ENCODE results near the gene PLEKHG1.

PLEKHG1 gene

DNA sequence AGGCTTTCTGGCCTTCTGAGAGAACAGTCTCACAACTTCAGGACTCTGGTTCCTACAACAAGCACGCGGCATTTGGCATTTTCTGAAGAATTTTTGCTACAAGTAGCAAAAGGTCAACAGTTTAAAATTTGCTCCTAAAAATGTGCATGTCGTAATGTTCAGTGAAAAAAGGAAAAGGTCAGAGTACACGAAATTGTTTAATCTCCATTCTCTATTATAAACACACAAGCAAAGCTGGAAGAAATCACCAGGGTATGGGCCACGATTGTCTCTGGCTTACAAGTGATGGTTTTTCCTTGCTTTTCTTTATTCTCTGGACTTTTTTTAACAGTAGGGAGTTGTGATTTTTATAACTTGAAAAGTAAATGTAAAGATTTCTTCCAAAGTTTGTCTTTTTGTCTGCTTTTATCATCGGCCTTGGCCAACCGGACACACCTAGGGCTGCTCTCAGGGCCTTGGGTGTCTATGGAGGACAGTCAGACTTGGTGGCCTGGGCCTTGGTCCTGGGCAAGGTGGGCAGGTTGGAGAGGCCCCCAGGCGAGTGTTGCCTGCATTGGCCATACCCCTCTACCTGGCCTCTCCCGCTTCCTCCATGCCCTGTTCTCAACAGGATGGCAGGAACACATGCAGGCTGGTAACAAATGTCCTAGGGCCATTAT is 32.4 kb downstream of the PLEKHG1 start:
- DNase-seq (ENCODE audit: low spot score in 2 of 2) = no peak
- Histone ChIP-seq H3K4me1 (peaks cover 22% of the 10 kb centered on the region), H3K4me3 (no peak overlapping the region), H3K9me3 (no peaks in the 10 kb centered on the region), H3K27me3 (ENCODE audit: low read depth) (no peaks in the 10 kb centered on the region), H3K36me3 (replicated peaks) (no peaks in the 10 kb centered on the region)
- in situ Hi-C loops (cut with MboI; ENCODE audit: low sequenced_read_pairs) = no loop called here

DNA sequence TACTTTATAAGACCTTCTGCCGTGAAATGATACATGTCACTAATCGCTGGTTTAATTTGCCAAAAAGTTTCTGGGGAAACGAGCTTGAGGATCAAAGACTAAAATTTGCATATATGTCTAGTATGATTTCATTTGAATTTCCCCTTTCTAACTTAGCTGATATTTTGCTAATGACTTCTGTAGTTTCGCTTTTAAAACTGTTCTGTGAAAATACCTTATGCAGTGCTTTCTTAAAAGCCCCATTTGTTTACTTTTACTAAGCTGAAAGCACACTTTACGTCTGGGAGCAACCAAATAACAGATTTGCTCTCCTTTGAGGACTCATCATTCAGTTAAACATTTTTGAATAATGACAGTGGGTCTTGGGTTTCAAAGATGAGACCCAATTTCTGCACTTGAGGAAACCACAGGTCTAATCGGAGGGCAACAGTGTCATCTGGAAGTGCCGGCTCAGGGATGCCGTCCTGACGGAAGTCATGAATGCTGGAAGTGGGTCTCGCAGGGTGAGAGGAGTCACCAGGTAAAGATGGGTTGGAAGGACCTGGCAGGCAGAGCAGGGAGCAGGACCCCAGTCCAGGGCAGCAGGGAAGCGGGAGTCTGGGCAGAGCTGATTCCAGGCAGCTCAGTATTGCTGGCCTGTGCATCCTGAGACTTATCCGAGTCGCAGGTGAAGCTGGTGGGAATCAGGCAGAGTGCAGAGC is 33.2 kb downstream of the PLEKHG1 start:
- DNase-seq (ENCODE audit: low spot score in 2 of 2) = no peak
- H3K4me1 ChIP-seq = peaks cover 30% of the 10 kb centered on the region
- H3K4me3 ChIP-seq = no peak overlapping the region
- H3K9me3 ChIP-seq = no peaks in the 10 kb centered on the region
- no peaks in the 10 kb centered on the region for H3K36me3 ChIP-seq (replicated peaks)
- no peaks in the 10 kb centered on the region for H3K27me3 ChIP-seq (ENCODE audit: low read depth)
- in situ Hi-C loops (cut with MboI; ENCODE audit: low sequenced_read_pairs) = no loop called here

DNA sequence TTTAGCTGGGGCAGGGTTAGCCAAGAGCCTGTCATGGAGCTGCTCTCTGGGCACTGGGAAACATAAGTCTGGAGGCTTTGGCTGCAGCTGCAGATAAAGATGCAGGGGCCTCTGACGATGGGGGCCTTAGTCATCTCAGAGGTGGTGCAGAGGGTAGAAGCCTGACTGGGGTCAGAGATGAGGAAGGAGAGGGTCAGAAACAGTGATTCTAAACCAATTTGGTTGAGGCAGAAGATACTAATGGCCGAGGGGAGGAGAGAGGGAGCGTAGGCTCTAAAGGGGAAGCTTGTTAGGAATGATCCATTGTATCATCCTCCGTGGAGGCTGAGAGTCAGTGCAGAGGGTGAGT is 33.8 kb downstream of the PLEKHG1 start:
- Histone ChIP-seq H3K4me1 (peaks cover 34% of the 10 kb centered on the region), H3K27me3 (ENCODE audit: low read depth) (no peaks in the 10 kb centered on the region), H3K4me3 (no peak overlapping the region), H3K9me3 (no peaks in the 10 kb centered on the region), H3K36me3 (replicated peaks) (no peaks in the 10 kb centered on the region)
- DNase-seq (ENCODE audit: low spot score in 2 of 2) = no peak
- in situ Hi-C loops (cut with MboI; ENCODE audit: low sequenced_read_pairs) = no loop called here

DNA sequence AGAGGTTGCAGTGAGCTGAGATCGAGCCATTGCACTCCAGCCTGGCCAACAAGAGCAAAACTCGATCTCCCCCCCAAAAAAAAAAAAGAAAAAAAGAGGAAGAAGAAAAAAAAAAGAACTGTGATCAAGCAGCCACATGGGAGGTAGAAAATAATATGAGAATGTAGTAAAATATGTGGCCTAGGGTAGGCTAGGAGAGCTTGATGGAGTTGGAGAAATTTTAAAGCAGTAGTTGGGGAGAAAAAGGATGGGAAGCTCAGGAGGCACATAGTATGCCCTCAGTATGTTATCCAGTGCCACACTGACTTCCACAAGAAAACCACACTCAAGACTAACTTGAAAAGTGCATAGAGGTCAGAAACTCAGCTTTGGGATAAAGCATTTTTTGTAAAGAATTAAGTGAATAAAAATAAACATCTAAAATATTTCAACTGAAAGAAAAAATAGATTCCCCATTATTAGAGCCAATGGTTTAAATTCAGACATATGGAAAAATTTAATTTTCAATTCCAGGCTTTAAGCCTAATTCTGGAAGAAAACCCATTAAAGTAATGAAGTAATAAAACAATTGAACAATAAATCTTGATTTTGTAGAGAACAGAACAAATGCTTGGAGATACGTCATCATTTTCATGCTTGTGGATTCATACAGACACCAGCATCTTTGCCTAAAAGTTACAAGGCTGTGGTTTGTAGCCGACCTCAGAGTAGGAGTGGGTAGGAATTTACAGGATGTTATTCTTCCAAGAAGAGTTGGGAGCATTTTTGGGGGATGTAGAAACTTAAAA is 34.7 kb downstream of the PLEKHG1 start:
- in situ Hi-C loops (cut with MboI; ENCODE audit: low sequenced_read_pairs) = no loop called here
- Histone ChIP-seq H3K4me3 (no peak overlapping the region), H3K27me3 (ENCODE audit: low read depth) (no peaks in the 10 kb centered on the region), H3K9me3 (no peaks in the 10 kb centered on the region), H3K4me1 (peaks cover 40% of the 10 kb centered on the region), H3K36me3 (replicated peaks) (no peaks in the 10 kb centered on the region)
- no peak for DNase-seq (ENCODE audit: low spot score in 2 of 2)

DNA sequence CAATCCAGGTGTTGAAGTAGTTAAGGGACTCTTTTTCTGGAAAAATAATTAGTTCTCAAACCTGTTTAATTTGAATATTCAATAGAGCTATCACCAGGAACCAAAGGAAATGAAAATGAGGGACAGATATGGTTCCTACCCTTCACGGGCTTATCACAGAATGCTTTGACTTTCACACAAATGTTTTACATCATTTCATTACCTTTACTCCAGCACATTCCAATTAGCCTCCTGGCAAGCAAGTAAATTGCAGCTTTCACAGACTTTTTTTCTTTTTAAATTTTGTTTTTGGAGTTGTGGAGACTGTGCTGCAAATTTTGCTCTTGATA is 35.2 kb downstream of the PLEKHG1 start:
- DNase-seq (ENCODE audit: low spot score in 2 of 2) = no peak
- Histone ChIP-seq H3K27me3 (ENCODE audit: low read depth) (no peaks in the 10 kb centered on the region), H3K9me3 (no peaks in the 10 kb centered on the region), H3K36me3 (replicated peaks) (no peaks in the 10 kb centered on the region), H3K4me3 (no peak overlapping the region), H3K4me1 (peaks cover 40% of the 10 kb centered on the region)
- in situ Hi-C loops (cut with MboI; ENCODE audit: low sequenced_read_pairs) = no loop called here

DNA sequence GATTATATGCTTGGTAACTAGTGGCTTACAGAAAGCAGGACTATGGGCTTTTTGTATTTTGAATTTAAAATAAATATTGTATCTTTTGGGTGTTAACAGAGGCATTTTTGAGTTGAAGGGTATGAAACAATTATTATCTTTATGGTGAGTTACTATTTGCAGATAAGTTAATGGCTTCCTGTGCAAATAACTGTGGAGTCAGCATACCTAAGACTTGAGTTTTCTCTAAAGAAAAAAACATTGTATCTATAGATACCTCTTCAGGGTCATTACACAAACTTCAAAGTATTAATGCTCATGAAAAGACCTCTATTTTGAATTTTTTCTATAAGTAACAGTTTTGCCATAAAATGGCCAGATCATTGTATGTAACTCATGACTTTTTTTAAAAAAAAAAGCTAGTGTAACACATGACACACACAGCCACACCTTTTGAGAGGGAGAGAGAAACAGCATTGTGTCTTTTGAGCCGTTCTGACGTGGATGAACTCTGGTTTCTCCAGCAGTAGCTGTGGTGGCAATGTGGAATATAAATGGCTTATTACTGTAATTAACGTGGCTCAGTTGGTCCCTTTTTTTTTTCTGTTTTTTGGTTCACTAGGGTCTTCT is 36.3 kb downstream of the PLEKHG1 start:
- no peak for DNase-seq (ENCODE audit: low spot score in 2 of 2)
- no peaks in the 10 kb centered on the region for H3K27me3 ChIP-seq (ENCODE audit: low read depth)
- no peak overlapping the region for H3K4me3 ChIP-seq
- in situ Hi-C loops (cut with MboI; ENCODE audit: low sequenced_read_pairs) = no loop called here
- no peaks in the 10 kb centered on the region for H3K9me3 ChIP-seq
- peaks cover 43% of the 10 kb centered on the region for H3K4me1 ChIP-seq
- H3K36me3 ChIP-seq (replicated peaks) = no peaks in the 10 kb centered on the region

DNA sequence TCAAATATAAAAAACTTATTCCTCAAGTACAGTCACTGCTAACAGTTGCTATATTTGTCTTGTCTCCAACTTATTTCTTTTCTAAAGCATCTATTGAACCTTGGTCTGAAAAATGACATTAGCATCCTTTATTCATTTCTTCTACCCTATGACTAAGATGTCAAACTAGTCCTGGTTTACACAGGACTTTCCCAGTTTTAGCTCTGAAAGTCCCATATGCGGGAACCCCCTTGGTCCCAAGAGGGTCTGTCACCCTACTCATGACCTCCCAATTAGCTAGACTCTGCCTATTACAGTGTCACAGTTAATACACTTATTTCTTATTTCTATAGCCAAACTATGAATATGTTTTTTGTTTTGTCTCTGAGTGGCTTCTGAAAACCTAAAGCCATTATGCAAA is 37.1 kb downstream of the PLEKHG1 start:
- H3K4me3 ChIP-seq = no peak overlapping the region
- DNase-seq (ENCODE audit: low spot score in 2 of 2) = no peak
- no peaks in the 10 kb centered on the region for H3K27me3 ChIP-seq (ENCODE audit: low read depth)
- no peaks in the 10 kb centered on the region for H3K9me3 ChIP-seq
- in situ Hi-C loops (cut with MboI; ENCODE audit: low sequenced_read_pairs) = no loop called here
- H3K36me3 ChIP-seq (replicated peaks) = no peaks in the 10 kb centered on the region
- peaks cover 49% of the 10 kb centered on the region for H3K4me1 ChIP-seq

DNA sequence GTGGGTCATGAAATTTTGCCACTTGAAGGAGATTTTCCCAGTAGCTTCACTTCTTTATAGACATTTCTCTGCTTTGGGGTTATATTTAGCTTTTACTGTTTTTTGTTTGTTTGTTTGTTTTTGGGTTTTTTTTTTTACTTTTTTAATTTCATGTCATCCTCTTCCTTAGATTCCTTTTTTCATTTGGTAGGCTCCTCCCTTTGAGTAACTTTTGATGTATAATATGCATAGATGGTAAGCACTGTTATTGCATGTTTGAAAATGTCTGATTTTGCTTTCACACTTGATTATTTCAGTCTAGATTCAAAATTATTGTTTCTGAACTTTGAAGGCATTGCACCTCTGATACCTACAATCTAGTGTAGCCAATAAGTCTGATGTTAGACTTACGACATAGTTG is 37.6 kb downstream of the PLEKHG1 start:
- Histone ChIP-seq H3K4me3 (no peak overlapping the region), H3K4me1 (peaks cover 53% of the 10 kb centered on the region), H3K27me3 (ENCODE audit: low read depth) (no peaks in the 10 kb centered on the region), H3K9me3 (no peaks in the 10 kb centered on the region), H3K36me3 (replicated peaks) (no peaks in the 10 kb centered on the region)
- in situ Hi-C loops (cut with MboI; ENCODE audit: low sequenced_read_pairs) = no loop called here
- DNase-seq (ENCODE audit: low spot score in 2 of 2) = no peak

DNA sequence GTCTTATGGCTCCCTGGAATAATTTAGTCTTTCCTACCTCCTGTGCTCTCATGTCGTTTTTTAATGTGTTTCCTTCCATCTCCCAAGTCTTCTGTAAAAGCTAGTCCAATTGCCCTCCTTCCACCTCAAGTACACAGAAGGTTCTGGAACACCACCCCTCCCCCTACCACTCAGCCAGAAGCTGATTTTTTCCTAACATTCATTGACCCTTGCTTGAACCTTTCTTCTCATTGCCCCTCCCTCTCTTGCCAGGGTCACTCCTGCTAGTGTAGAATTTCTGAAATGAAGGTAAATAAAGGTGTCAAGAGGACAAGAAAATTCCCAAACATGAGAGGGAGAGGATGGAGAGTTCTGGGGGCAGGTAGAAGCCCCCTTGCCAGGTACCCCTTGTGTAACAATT is 38.6 kb downstream of the PLEKHG1 start:
- DNase-seq (ENCODE audit: low spot score in 2 of 2) = no peak
- Histone ChIP-seq H3K4me1 (peaks cover 52% of the 10 kb centered on the region), H3K27me3 (ENCODE audit: low read depth) (no peaks in the 10 kb centered on the region), H3K9me3 (no peaks in the 10 kb centered on the region), H3K4me3 (no peak overlapping the region), H3K36me3 (replicated peaks) (no peaks in the 10 kb centered on the region)
- in situ Hi-C loops (cut with MboI; ENCODE audit: low sequenced_read_pairs) = no loop called here

DNA sequence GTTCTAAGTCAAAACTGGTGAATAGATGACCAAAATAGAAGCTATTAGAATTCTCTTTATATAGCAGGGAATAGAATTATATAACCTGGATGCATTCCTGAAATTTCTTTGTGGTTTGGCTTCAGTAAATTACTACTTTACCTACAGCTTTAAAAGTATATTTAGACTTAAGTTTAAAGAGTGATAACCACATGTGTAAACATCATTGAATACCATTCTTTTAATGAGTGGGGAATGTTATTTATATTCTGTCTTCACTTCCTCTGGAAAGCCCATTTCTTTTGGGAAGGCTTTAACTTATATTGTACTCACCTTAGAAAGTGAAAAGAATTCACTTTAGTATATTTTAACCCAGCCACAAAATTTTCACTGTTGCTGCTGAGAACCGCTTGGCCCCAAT is 39.1 kb downstream of the PLEKHG1 start:
- Histone ChIP-seq H3K4me1 (peaks cover 52% of the 10 kb centered on the region), H3K9me3 (no peaks in the 10 kb centered on the region), H3K4me3 (no peak overlapping the region), H3K27me3 (ENCODE audit: low read depth) (no peaks in the 10 kb centered on the region), H3K36me3 (replicated peaks) (no peaks in the 10 kb centered on the region)
- no peak for DNase-seq (ENCODE audit: low spot score in 2 of 2)
- in situ Hi-C loops (cut with MboI; ENCODE audit: low sequenced_read_pairs) = no loop called here

DNA sequence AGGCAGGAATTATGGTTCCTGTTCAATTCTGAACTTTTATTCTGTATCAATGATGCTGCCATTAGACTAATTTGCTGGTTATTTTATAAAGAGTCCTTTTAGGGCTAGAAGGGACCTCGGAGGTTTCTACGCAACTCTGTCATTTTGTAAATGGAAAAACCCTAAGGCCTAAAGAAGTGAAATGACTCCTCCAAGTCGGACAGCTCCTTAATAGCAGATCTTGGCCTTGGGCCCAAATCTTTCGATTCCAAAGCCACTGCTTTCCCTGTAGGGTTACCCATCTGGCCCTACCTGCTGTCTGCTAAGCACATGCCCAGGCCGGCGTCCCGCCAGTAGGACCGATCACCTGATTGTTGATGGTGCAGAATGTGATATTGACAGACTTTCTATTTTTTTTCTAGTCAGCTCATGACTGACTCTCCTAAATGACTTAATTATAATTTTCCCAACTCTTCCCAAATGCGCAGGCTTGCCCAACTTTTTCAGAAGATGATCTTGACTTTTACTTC is 40.2 kb downstream of the PLEKHG1 start:
- no peak for DNase-seq (ENCODE audit: low spot score in 2 of 2)
- no peaks in the 10 kb centered on the region for H3K36me3 ChIP-seq (replicated peaks)

DNA sequence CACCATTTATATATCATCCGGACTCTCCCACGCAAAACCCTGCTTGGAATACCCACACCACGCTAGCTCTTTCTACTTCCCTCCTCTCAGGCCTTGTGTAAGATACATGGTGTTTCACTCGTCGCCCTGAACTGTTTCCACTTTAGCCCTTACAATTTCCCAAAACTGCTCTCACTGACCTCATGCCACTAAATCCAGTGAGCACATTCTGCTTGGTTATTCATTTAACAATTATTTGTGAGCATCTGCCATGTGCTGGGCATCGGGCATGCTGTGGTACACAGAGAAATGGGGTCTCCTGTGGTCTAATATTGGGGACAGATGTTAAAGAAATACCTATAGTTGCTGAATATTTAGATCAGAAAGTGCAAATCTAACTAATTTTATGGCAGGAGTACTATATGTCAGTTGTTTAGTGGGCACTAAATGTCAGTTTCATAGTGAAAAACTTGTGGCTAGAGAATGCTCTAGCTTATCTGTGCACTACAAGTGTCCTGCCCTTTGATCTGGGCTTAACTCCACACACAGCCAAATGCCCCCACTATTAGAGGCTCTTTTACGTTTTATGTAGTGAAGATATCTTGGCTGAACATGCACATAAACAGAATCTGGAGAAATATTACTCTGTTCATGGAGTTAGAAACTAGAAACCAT is 41.0 kb downstream of the PLEKHG1 start:
- no peaks in the 10 kb centered on the region for H3K36me3 ChIP-seq (replicated peaks)
- in situ Hi-C loops (cut with MboI; ENCODE audit: low sequenced_read_pairs) = no loop called here
- no peak for DNase-seq (ENCODE audit: low spot score in 2 of 2)
- no peak overlapping the region for H3K4me3 ChIP-seq
- H3K27me3 ChIP-seq (ENCODE audit: low read depth) = no peaks in the 10 kb centered on the region
- peaks cover 46% of the 10 kb centered on the region for H3K4me1 ChIP-seq
- no peaks in the 10 kb centered on the region for H3K9me3 ChIP-seq

More for the DNA sequence above, 40.2 kb downstream of the PLEKHG1 start:
- H3K27me3 ChIP-seq (ENCODE audit: low read depth) = no peaks in the 10 kb centered on the region
- in situ Hi-C loops (cut with MboI; ENCODE audit: low sequenced_read_pairs) = no loop called here
- H3K4me1 ChIP-seq = peaks cover 50% of the 10 kb centered on the region
- H3K9me3 ChIP-seq = no peaks in the 10 kb centered on the region
- H3K4me3 ChIP-seq = no peak overlapping the region

DNA sequence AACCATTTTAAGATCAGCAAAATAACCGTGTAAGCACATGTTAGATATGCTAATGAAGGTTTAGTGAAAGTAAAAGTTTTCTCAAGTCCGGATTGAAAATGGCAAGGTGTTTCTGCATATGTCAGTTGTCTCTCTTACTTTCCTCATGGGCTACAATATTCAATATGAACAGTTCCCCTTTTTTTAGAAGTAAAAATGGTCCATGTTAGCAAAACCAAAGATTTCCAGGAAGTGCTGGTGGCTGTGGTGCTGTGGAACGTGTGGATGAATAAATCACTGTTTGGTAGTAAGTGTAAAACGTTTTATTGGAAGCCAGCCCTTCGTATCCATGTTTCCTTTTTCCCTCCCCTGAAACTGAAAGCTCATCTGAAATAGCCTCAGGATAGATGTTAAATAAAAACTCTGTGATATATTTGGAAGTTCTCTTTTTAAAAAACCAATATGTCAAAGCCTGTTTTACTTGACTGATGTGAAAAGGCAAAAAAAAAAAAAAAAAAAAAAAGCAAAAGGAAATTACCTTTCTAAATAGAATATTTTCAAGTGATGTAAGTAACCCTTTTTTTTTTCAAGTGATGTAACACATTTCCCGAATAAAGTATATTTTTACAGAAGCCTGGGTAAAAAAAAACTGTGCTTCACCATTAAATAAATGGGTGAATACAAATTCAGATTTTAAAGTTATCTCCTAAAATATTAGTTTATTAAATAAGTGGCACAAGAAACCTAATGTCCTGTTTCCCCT is 41.9 kb downstream of the PLEKHG1 start:
- in situ Hi-C loops (cut with MboI; ENCODE audit: low sequenced_read_pairs) = no loop called here
- Histone ChIP-seq H3K27me3 (ENCODE audit: low read depth) (no peaks in the 10 kb centered on the region), H3K4me1 (peaks cover 46% of the 10 kb centered on the region), H3K9me3 (no peaks in the 10 kb centered on the region), H3K4me3 (no peak overlapping the region), H3K36me3 (replicated peaks) (no peaks in the 10 kb centered on the region)
- no peak for DNase-seq (ENCODE audit: low spot score in 2 of 2)
